Activated CD4-positive, alpha-beta T cell treated with anti-CD3 and anti-CD28 coated beads, Interleukin-2, amount 50 U/mL, for 48 hours (primary cell): ENCODE results near the gene KDM6A.
"Not testable (repeated sequence)": the region's sequence is repeated elsewhere in the genome, so short reads cannot be mapped to it uniquely, and the experiment has no call there.

Experiments
- DNase-seq, 2 experiments: peaks; one replicate each; pipeline ENCODE4 v3.0.0-alpha.2; 2020

The KDM6A gene

GRCh38 chrX:44872821-44873414, at the start of gene KDM6A:
Gene KDM6A, plus strand, starts transcription at chrX:44873188. Its CDS starts 364 bp downstream, at chrX:44873552.
- peak; percentile 94 to 95 for DNase-seq

GRCh38 chrX:44823193-44823592, 49.8 kb upstream of the KDM6A start:
- DNase-seq: not testable (repeated sequence)

GRCh38 chrX:44828008-44828605, 44.9 kb upstream of the KDM6A start:
- no peak for DNase-seq

- no peak for DNase-seq
Measured at GRCh38 chrX:44829832-44830231, 43.2 kb upstream of the KDM6A start.

- DNase-seq: no peak
Measured at GRCh38 chrX:44842550-44843317, 30.3 kb upstream of the KDM6A start.

- no peak for DNase-seq
Measured at GRCh38 chrX:44843318-44843702, 29.7 kb upstream of the KDM6A start.

GRCh38 chrX:44843753-44844152, 29.2 kb upstream of the KDM6A start, which contains the start of gene DUSP21:
Gene DUSP21, plus strand, starts transcription at chrX:44844021. Its CDS starts 112 bp downstream, at chrX:44844133.
- DNase-seq: no peak

- no peak for DNase-seq
Measured at GRCh38 chrX:44844204-44844603, 28.8 kb upstream of the KDM6A start.

GRCh38 chrX:44850891-44851290, 22.1 kb upstream of the KDM6A start:
- not testable (repeated sequence) for DNase-seq

GRCh38 chrX:44871114-44871645, 1.8 kb upstream of the KDM6A start:
- no peak for DNase-seq

GRCh38 chrX:44871931-44872820, 812 bp upstream of the KDM6A start:
- DNase-seq: peak; percentile 18 to 21

- DNase-seq: peak; percentile 39 to 48
Measured at GRCh38 chrX:44873415-44874276, 658 bp downstream of the KDM6A start.

GRCh38 chrX:44874420-44875184, 1.6 kb downstream of the KDM6A start:
- peak; percentile 23 to 42 for DNase-seq

GRCh38 chrX:44875185-44875489, 2.1 kb downstream of the KDM6A start:
- DNase-seq: no peak

- DNase-seq: no peak
Measured at GRCh38 chrX:44876086-44876485, 3.1 kb downstream of the KDM6A start.

- DNase-seq: no peak
Measured at GRCh38 chrX:44876767-44877166, 3.8 kb downstream of the KDM6A start.

- no peak for DNase-seq
Measured at GRCh38 chrX:44878780-44879179, 5.8 kb downstream of the KDM6A start.

GRCh38 chrX:44881549-44881948, 8.6 kb downstream of the KDM6A start:
- no peak for DNase-seq

GRCh38 chrX:44882635-44883034, 9.6 kb downstream of the KDM6A start:
- no peak for DNase-seq

GRCh38 chrX:44884944-44885343, 12.0 kb downstream of the KDM6A start:
- no peak for DNase-seq

GRCh38 chrX:44889824-44890223, 16.8 kb downstream of the KDM6A start:
- DNase-seq: no peak
